Measurements from ENCODE around the gene LSAMP. TPM values are rescaled to one million over a fixed set of nuclear protein-coding genes. Genes with fewer than 3 reads are reported as not detected.

Gene LSAMP
- polyA plus RNA-seq, 1 experiment: 2.7 TPM

- no peak for DNase-seq (ENCODE audit: low read depth)
- H3K4me3 ChIP-seq (ENCODE audit: low read depth, low read length): no peak overlapping the region
- POLR2A ChIA-PET: no interaction called here
Observed at GRCh38 chr3:116241677-116242076, 203.6 kb downstream of the LSAMP start.

GRCh38 chr3:116240261-116240660, 205.0 kb downstream of the LSAMP start:
- H3K4me3 ChIP-seq (ENCODE audit: low read depth, low read length): no peak overlapping the region
- H3K36me3 ChIP-seq (ENCODE audit: control insufficient read depth, insufficient read depth, low read length): no peaks in the 10 kb centered on the region
- POLR2A ChIA-PET: no interaction called here
- CTCF ChIA-PET: interaction anchor here (0.6 kb wide), 1 partner anchor 25 kb away, joined by 3 read pairs; no protein-coding TSS in a partner anchor
- DNase-seq (ENCODE audit: low read depth): no peak
- no peaks in the 10 kb centered on the region for H3K27me3 ChIP-seq (ENCODE audit: control insufficient read depth, insufficient read depth, low read length)
- no peak for TF ChIP-seq CTCF (IDR thresholded peaks at IDR 0.05; ENCODE audit: insufficient read depth, low read depth, low read length)

More at GRCh38 chr3:116241677-116242076, 203.6 kb downstream of the LSAMP start:
- TF ChIP-seq CTCF (IDR thresholded peaks at IDR 0.05; ENCODE audit: insufficient read depth, low read depth, low read length): no peak
- no peaks in the 10 kb centered on the region for H3K27me3 ChIP-seq (ENCODE audit: control insufficient read depth, insufficient read depth, low read length)
- CTCF ChIA-PET: no interaction called here
- no peaks in the 10 kb centered on the region for H3K36me3 ChIP-seq (ENCODE audit: control insufficient read depth, insufficient read depth, low read length)

GRCh38 chr3:116238846-116239565, 206.3 kb downstream of the LSAMP start:
- no peaks in the 10 kb centered on the region for H3K36me3 ChIP-seq (ENCODE audit: control insufficient read depth, insufficient read depth, low read length)
- no peak for TF ChIP-seq CTCF (IDR thresholded peaks at IDR 0.05; ENCODE audit: insufficient read depth, low read depth, low read length)
- no peak for DNase-seq (ENCODE audit: low read depth)
- no peaks in the 10 kb centered on the region for H3K27me3 ChIP-seq (ENCODE audit: control insufficient read depth, insufficient read depth, low read length)
- ChIA-PET CTCF (no interaction called here), POLR2A (no interaction called here)
- no peak overlapping the region for H3K4me3 ChIP-seq (ENCODE audit: low read depth, low read length)

DNA sequence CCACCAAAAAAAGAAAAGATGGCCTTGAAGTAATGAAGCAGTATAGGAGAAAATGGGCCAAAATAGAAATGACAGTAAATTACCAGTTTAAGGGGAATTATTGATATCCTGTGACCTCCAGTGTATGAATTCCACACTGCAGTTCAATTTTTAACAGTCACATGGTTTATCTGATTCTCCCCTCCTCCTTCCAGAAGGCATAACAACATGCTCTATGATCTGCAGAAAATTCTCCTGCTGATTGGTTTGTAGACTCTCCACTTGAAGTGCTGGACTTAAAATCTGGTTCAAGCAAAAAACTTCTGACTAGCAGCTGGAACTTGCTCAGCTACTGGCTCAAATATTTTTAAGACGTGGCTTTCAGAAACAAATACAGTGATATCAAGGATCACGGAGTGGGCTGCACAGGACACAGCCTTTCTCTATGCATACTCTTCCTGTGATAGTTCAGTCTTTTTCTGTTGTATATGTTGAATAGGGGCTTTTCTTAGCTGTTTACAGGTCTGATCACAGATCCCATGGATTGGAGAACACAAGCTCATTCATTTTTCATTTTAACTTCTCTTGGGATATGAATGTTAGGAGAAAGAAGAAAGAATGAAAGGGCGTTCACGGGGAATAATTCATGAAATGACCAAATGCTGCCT, 211.5 kb downstream of the LSAMP start:
- POLR2A ChIA-PET: interaction anchor here (0.7 kb wide), 1 partner anchor 17 kb away, joined by 3 read pairs; no protein-coding TSS in a partner anchor
- H3K4me3 ChIP-seq (ENCODE audit: low read depth, low read length): no peak overlapping the region
- TF ChIP-seq CTCF (IDR thresholded peaks at IDR 0.05; ENCODE audit: insufficient read depth, low read depth, low read length): no peak
- CTCF ChIA-PET: interaction anchor here (0.7 to 1.2 kb wide), 3 partner anchors 8 to 245 kb away, joined by 3 read pairs; no protein-coding TSS in a partner anchor
- no peaks in the 10 kb centered on the region for H3K27me3 ChIP-seq (ENCODE audit: control insufficient read depth, insufficient read depth, low read length)
- no peaks in the 10 kb centered on the region for H3K36me3 ChIP-seq (ENCODE audit: control insufficient read depth, insufficient read depth, low read length)
- no peak for DNase-seq (ENCODE audit: low read depth)

GRCh38 chr3:116230431-116231020, 214.8 kb downstream of the LSAMP start:
- DNase-seq (ENCODE audit: low read depth): no peak
- no peak overlapping the region for H3K4me3 ChIP-seq (ENCODE audit: low read depth, low read length)
- ChIA-PET CTCF (no interaction called here), POLR2A (no interaction called here)
- no peaks in the 10 kb centered on the region for H3K27me3 ChIP-seq (ENCODE audit: control insufficient read depth, insufficient read depth, low read length)
- no peak for TF ChIP-seq CTCF (IDR thresholded peaks at IDR 0.05; ENCODE audit: insufficient read depth, low read depth, low read length)
- no peaks in the 10 kb centered on the region for H3K36me3 ChIP-seq (ENCODE audit: control insufficient read depth, insufficient read depth, low read length)
